ENCODE data around the gene SORCS3. TPM values are rescaled to one million over a fixed set of nuclear protein-coding genes. Genes with fewer than 3 reads are reported as not detected.

Gene SORCS3
- total and polyA plus RNA-seq, 10 of the 15 experiments (the other 5 are each of a cell fraction or from before 2014, with no cell fraction given): 0.01 to 0.04 (median 0.02) TPM; not detected in 7

- DNase-seq (ENCODE audit: low read depth, low spot score) (no peak), ATAC-seq (no peak), FAIRE-seq (no peak)
- ChIA-PET CTCF (no interaction called here), RAD21 (ENCODE audit: unreplicated experiment) (no interaction called here), POLR2A (no interaction called here), SMC1A (ENCODE audit: uncharacterized antibody, unreplicated experiment) (no interaction called here)
- no peaks in the 10 kb centered on the region for H3K4me1 ChIP-seq (ENCODE audit: control insufficient read depth, insufficient read depth, low read length)
- no peak overlapping the region for H3K9ac ChIP-seq (ENCODE audit: control insufficient read depth, insufficient read depth, low read length)
- no peaks in the 10 kb centered on the region for H3K27me3 ChIP-seq (replicated peaks in 1 of 2; ENCODE audit: control insufficient read depth in 2 of 2, insufficient read depth in 2 of 2, low read length in 1 of 2)
- no TSS peak for BruUV-seq (replicated peaks)
- no peaks in the 10 kb centered on the region for H3K79me2 ChIP-seq (ENCODE audit: control insufficient read depth, insufficient read depth, low read length)
- no peaks in the 10 kb centered on the region for H3K9me3 ChIP-seq (replicated peaks; ENCODE audit: control insufficient read depth, insufficient read depth, low read length)
- in situ Hi-C loops (cut with MboI): no loop called here
- no peaks in the 10 kb centered on the region for H4K20me1 ChIP-seq (ENCODE audit: control insufficient read depth, insufficient read depth)
- no peak overlapping the region for H2AFZ ChIP-seq (ENCODE audit: control insufficient read depth, low read depth, low read length)
- no peak overlapping the region for H3K4me2 ChIP-seq (ENCODE audit: control insufficient read depth, insufficient read depth)
- no peaks in the 10 kb centered on the region for H3K36me3 ChIP-seq (ENCODE audit: control insufficient read depth in 2 of 2, insufficient read depth in 2 of 2, low read length in 1 of 2)
- H3K4me3 ChIP-seq: no peak overlapping the region
- intact Hi-C loops (cut with micrococcal nuclease; ENCODE audit: unreplicated experiment): no loop called here
- no peak overlapping the region for H3K27ac ChIP-seq (ENCODE audit: control insufficient read depth, insufficient read depth)
- 0% methylated on average over 1 of the region's 1 CpG for WGBS (ENCODE audit: insufficient coverage, insufficient replicate concordance, low lambda C conversion rate, missing lambda C conversion rate)
- TF ChIP-seq ZBTB11 (CRISPR knock-in tag; IDR thresholded peaks at IDR 0.05) (no peak), MTA2 (IDR thresholded peaks at IDR 0.05; ENCODE audit: low read depth) (no peak), TARDBP (IDR thresholded peaks at IDR 0.05; ENCODE audit: borderline replicate concordance) (no peak), MEF2A (IDR thresholded peaks at IDR 0.05; ENCODE audit: insufficient read depth, low read depth, low read length) (no peak), HCFC1 (IDR thresholded peaks at IDR 0.05; ENCODE audit: low read length) (no peak), HDGF (IDR thresholded peaks at IDR 0.05) (no peak), EP300 (IDR thresholded peaks at IDR 0.05; ENCODE audit: borderline replicate concordance in 1 of 2, control insufficient read depth in 1 of 2, low read depth in 2 of 2, low read length in 2 of 2) (no peak), ZNF622 (IDR thresholded peaks at IDR 0.05) (no peak)
These were observed 103.0 kb downstream of the SORCS3 start for GRCh38 chr10:104744052-104744451.

Data from GM12878 (cell line).